Fibroblast of peridontal ligament (primary cell): ENCODE results near the gene SFXN4.

Experiments
- DNase-seq: peaks from one replicate; pipeline ENCODE4 v3.0.0-alpha.2; 2010; ENCODE audit errors: extremely low read depth

The SFXN4 gene

GRCh38 chr10:119165171-119166117, at the start of gene SFXN4:
TSS of gene SFXN4 (minus strand) at chr10:119165714. CDS start at chr10:119165647, 67 bp downstream.
- DNase-seq, result peak; percentile 29

- peak; percentile 45 for DNase-seq
Observed at GRCh38 chr10:119211625-119212441, 46.3 kb upstream of the SFXN4 start.

GRCh38 chr10:119211176-119211575, 45.7 kb upstream of the SFXN4 start:
- DNase-seq, result peak; percentile 97

- no peak for DNase-seq
Observed at GRCh38 chr10:119210633-119211032, 45.1 kb upstream of the SFXN4 start.

GRCh38 chr10:119209736-119210355, 44.3 kb upstream of the SFXN4 start:
- peak; percentile 70 for DNase-seq

- peak; percentile 80 for DNase-seq
Observed at GRCh38 chr10:119209035-119209735, 43.7 kb upstream of the SFXN4 start.

GRCh38 chr10:119208553-119208940, 43.0 kb upstream of the SFXN4 start:
- peak; percentile 42 for DNase-seq

GRCh38 chr10:119207713-119208552, 42.4 kb upstream of the SFXN4 start:
- DNase-seq, result peak; percentile 66

GRCh38 chr10:119207366-119207666, 41.8 kb upstream of the SFXN4 start, which contains the start of gene GRK5:
TSS of gene GRK5 (plus strand) at chr10:119207571. CDS start at chr10:119207918, 347 bp downstream.
- peak; percentile 96 for DNase-seq

- DNase-seq, result peak; percentile 52
Observed at GRCh38 chr10:119206603-119207365, 41.3 kb upstream of the SFXN4 start.

- no peak for DNase-seq
Observed at GRCh38 chr10:119205894-119206602, 40.5 kb upstream of the SFXN4 start.

GRCh38 chr10:119203006-119203405, 37.5 kb upstream of the SFXN4 start:
- peak; percentile 68 for DNase-seq

GRCh38 chr10:119201233-119201632, 35.7 kb upstream of the SFXN4 start:
- DNase-seq, result no peak

GRCh38 chr10:119199231-119199992, 33.9 kb upstream of the SFXN4 start:
- peak; percentile 90 for DNase-seq

- peak; percentile 36 for DNase-seq
Observed at GRCh38 chr10:119198438-119198837, 32.9 kb upstream of the SFXN4 start.

- DNase-seq, result no peak
Observed at GRCh38 chr10:119197921-119198320, 32.4 kb upstream of the SFXN4 start.

- no peak for DNase-seq
Observed at GRCh38 chr10:119191881-119192280, 26.4 kb upstream of the SFXN4 start.
